ENCODE results near the gene NACC1. TPM values are rescaled to one million over a fixed set of nuclear protein-coding genes. Genes with fewer than 3 reads are reported as not detected.
A peak's percentile ranks its signal among the peaks of the same experiment; 100 is the strongest.
"Not testable (repeated sequence)": the region's sequence is repeated elsewhere in the genome, so short reads cannot be mapped to it uniquely, and the experiment has no call there.

NACC1 gene
- total RNA-seq, 2 experiments from 2014 or later = 74.5 to 82.2 TPM

DNA sequence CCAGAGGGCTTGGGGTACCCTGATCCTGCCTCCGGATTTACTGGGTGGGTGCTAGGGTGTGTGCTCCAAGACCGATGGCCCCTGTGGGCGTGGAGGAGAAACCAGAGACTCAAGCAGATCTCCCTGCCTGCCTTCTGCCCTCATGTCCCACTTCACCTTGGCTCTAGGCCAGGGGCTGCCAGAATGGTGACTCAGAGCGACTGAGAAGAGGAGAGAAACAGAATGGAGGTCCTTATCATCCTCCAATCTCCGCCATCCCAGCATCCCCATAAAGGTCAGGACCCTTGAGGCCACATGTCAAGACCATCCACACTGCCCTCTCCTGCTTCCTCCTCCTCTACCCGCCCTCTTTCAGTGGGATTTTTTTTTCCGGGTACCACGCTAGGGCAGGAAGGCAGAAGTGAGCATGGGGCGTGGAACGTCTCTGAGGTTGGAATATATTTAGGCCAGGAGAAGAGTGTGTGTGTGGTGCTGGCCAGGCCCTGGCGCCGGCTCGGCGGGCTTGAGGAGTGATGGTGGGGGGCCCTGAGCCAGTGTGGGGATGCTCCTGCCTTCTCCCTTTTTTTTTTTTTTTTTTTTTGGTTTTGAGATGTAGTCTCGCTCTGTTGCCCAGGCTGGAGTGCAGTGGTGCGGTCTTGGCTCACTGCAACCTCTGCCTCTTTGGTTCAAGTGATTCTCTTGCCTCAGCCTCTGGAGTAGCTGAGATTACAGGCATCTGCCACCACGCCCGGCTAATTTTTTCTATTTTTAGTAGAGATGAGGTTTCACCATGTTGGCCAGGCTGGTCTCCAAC lies 54.5 kb downstream of the NACC1 start:
- CTCF ChIA-PET = interaction anchor here (0.7 to 2.0 kb wide), 3 partner anchors 23 to 105 kb away, joined by 3 to 6 read pairs (median 3); no protein-coding TSS in a partner anchor
- peak; percentile 71 for DNase-seq
- Mint-ChIP-seq H3K27me3 (no peaks in the 10 kb centered on the region), H3K27ac (peak overlapping the region; percentile 90), H3K36me3 (ENCODE audit: low read depth) (peaks cover 14% of the 10 kb centered on the region), H3K4me3 (peak overlapping the region; percentile 78), H3K4me1 (peaks cover 59% of the 10 kb centered on the region), H3K9me3 (no peaks in the 10 kb centered on the region)
- POLR2A ChIA-PET = interaction anchor here (1.6 to 2.1 kb wide), 3 partner anchors 9 to 20 kb away, joined by 10 to 14 read pairs (median 10); no protein-coding TSS in a partner anchor

DNA sequence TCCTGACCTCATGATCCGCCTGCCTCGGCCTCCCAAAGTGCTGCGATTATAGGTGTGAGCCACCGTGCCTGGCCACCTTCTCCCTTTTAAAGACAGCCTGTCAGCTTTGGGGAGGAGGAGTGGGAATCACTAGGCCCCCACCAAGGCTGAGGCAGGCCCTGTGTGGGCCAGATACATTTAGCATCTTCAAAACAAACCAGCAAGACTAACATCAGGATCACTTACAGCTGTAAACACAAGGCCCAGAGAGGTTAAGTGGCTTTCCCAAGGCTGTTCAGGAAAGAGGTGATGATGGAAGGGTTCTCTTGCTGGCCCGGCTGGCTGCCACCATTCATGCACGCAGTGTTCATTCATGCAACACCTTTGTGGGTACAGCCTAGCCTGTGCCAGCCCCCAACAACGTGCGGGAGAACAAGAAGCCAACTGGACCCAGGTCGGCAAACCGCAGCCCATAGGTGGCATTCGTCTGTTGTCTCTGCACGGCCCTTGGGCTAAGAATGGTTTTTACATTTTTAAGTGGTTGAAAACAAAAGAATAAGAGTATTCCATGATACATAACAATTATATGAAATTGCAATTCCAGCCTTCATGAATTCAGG lies 55.2 kb downstream of the NACC1 start:
- Mint-ChIP-seq H3K4me3 (peak overlapping the region; percentile 78), H3K27me3 (no peaks in the 10 kb centered on the region), H3K36me3 (ENCODE audit: low read depth) (peaks cover 14% of the 10 kb centered on the region), H3K4me1 (peaks cover 53% of the 10 kb centered on the region), H3K9me3 (no peaks in the 10 kb centered on the region), H3K27ac (peak overlapping the region; percentile 90)
- ChIA-PET CTCF (interaction anchor here (1.1 to 2.0 kb wide), 2 partner anchors 22 to 91 kb away, joined by 3 to 6 read pairs; no protein-coding TSS in a partner anchor), POLR2A (interaction anchor here (1.6 to 2.1 kb wide), 3 partner anchors 10 to 21 kb away, joined by 10 to 14 read pairs (median 10); no protein-coding TSS in a partner anchor)
- no peak for DNase-seq

DNA sequence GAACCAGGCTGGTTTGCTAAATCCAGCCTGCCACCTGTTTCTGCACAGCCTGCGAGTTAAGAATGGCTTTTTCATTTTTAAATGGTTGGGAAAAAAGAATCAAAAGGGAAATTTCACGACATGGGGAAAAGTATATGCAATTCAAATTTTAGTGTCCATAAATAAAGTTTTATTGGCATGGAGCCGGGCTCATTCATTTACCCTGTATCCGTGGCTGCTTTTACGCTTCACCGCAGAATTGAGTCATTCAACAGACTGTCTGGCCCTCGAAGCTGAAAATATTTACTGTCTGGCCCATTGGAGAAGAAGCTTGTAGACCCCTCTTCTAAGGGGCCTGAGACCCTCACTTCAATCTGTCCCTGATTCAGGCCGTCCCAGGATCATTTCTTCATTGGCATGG lies 58.3 kb downstream of the NACC1 start:
- H3K27ac Mint-ChIP-seq = no peak overlapping the region
- no peaks in the 10 kb centered on the region for H3K9me3 Mint-ChIP-seq
- DNase-seq = no peak
- ChIA-PET CTCF (interaction anchor here (1.7 kb wide), 1 partner anchor 24 kb away, joined by 3 read pairs; no protein-coding TSS in a partner anchor), POLR2A (interaction anchor here (1.4 to 2.8 kb wide), 4 partner anchors 9 to 24 kb away, joined by 4 to 14 read pairs (median 6); no protein-coding TSS in a partner anchor)
- H3K36me3 Mint-ChIP-seq (ENCODE audit: low read depth) = peaks cover 10% of the 10 kb centered on the region
- H3K4me3 Mint-ChIP-seq = no peak overlapping the region
- no peaks in the 10 kb centered on the region for H3K27me3 Mint-ChIP-seq
- peaks cover 33% of the 10 kb centered on the region for H3K4me1 Mint-ChIP-seq

DNA sequence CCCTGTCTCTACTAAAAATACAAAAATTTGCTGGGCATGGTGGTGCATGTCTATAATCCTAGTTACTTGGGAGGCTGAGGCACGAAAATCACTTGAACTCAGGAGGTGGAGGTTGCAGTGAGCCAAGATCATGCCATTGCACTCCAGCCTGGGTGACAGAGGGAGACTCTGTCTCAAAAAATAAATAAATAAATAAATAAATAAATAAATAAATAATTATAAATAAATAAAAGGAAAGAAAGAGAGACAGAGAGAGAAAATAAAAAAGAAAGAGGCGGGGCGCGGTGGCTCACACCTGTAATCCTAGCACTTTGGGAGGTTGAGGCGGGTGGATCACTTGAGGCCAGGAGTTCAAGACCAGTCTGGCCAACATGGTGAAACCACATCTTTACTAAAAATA lies 59.5 kb downstream of the NACC1 start:
- H3K27ac Mint-ChIP-seq; H3K27me3 Mint-ChIP-seq; H3K9me3 Mint-ChIP-seq; H3K36me3 Mint-ChIP-seq (ENCODE audit: low read depth); H3K4me3 Mint-ChIP-seq; DNase-seq: not testable (repeated sequence)
- ChIA-PET POLR2A (interaction anchor here (0.7 to 2.8 kb wide), 4 partner anchors 8 to 283 kb away, joined by 3 to 14 read pairs (median 4); no protein-coding TSS in a partner anchor), CTCF (interaction anchor here (0.7 to 1.0 kb wide), 2 partner anchors 10 to 99 kb away, joined by 3 to 6 read pairs; no protein-coding TSS in a partner anchor)
- H3K4me1 Mint-ChIP-seq = peaks cover 28% of the 10 kb centered on the region

DNA sequence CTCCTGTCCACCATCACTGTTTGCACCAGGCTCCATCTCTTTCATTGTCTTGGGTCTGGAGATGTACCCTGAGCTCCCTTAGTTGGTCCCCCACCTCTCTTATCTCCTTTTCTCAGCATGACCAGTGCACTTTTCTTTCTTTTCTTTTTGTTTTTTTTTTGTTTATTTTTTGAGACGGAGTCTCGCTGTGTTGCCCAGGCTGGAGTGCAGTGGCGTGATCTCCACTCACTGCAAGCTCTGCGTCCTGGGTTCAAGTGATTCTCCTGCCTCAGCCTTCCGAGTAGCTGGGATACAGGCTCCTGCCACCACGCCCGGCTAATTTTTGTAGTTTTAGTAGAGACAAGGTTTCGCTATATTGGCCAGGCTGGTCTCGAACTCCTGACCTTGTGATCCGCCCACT lies 60.2 kb downstream of the NACC1 start:
- not testable (repeated sequence) for H3K27ac Mint-ChIP-seq; DNase-seq; H3K4me3 Mint-ChIP-seq; H3K36me3 Mint-ChIP-seq (ENCODE audit: low read depth); H3K27me3 Mint-ChIP-seq; H3K9me3 Mint-ChIP-seq
- ChIA-PET POLR2A (interaction anchor here (1.0 to 1.2 kb wide), 2 partner anchors 9 to 10 kb away, joined by 3 to 4 read pairs; no protein-coding TSS in a partner anchor), CTCF (interaction anchor here (0.6 to 0.7 kb wide), 2 partner anchors 98 to 110 kb away, joined by 3 read pairs; no protein-coding TSS in a partner anchor)
- peaks cover 21% of the 10 kb centered on the region for H3K4me1 Mint-ChIP-seq

DNA sequence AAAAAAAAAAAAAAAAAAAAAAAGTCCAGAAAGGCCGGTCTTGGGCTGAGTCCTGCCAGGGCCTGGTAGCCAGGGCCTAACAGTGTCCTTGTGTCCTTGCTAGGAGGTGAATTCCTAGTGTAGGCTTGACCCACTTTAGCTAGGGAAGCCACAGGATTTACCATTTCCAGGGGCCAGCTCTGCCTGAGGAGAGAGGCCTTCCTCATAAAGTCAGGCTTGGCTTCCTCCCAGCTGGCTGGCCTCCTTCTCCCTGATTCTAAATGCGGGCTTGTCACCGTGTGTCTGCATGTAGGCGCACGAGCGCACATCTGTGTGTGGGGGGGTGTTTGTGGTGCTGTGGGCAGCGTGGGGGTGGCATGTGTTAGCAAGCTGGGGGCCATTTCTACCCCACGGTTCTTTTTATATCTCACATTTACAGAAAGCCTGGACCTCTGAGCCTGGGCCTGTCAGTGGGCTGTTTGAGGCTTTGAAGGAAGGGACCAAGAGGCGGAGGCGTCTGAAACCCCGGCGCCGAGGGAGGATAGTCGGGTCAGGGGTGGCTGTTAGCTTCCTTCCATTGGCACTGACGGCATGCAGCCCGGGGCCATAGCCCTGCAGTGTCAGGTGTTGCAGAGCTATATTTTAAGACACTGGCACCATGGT lies 63.8 kb downstream of the NACC1 start:
- Mint-ChIP-seq H3K9me3 (no peaks in the 10 kb centered on the region), H3K4me3 (no peak overlapping the region), H3K27ac (peak overlapping the region; percentile 34), H3K4me1 (peaks cover 21% of the 10 kb centered on the region), H3K36me3 (ENCODE audit: low read depth) (no peaks in the 10 kb centered on the region), H3K27me3 (no peaks in the 10 kb centered on the region)
- ChIA-PET POLR2A (interaction anchor here (0.8 to 6.0 kb wide), 8 partner anchors 12 to 77 kb away, joined by 3 to 32 read pairs (median 6); partner anchors contain the start of genes IER2 and STX10), CTCF (interaction anchor here (0.5 to 3.2 kb wide), 9 partner anchors 11 to 611 kb away, joined by 3 to 21 read pairs (median 3); no protein-coding TSS in a partner anchor)
- peak; percentile 20 for DNase-seq

DNA sequence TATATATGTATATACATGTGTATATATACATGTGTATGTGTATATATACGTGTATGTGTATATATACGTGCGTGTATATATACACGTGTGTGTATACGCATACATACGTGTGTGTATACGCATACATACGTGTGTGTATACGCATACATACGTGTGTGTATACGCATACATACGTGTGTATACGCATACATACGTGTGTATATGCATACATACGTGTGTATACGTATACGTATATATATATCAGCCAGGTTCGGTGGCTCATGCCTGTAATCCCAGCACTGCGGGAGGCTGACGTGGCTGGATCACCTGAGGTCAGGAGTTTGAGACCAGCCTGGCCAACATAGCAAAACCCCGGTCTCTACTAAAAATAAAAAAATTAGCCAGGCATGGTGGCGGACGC lies 66.9 kb downstream of the NACC1 start:
- DNase-seq; H3K4me3 Mint-ChIP-seq; H3K9me3 Mint-ChIP-seq; H3K36me3 Mint-ChIP-seq (ENCODE audit: low read depth); H3K27me3 Mint-ChIP-seq; CTCF ChIA-PET; H3K27ac Mint-ChIP-seq: not testable (repeated sequence)
- peaks cover 31% of the 10 kb centered on the region for H3K4me1 Mint-ChIP-seq
- POLR2A ChIA-PET = interaction anchor here (4.7 to 6.0 kb wide), 2 partner anchors 30 to 32 kb away, joined by 25 to 32 read pairs; no protein-coding TSS in a partner anchor

DNA sequence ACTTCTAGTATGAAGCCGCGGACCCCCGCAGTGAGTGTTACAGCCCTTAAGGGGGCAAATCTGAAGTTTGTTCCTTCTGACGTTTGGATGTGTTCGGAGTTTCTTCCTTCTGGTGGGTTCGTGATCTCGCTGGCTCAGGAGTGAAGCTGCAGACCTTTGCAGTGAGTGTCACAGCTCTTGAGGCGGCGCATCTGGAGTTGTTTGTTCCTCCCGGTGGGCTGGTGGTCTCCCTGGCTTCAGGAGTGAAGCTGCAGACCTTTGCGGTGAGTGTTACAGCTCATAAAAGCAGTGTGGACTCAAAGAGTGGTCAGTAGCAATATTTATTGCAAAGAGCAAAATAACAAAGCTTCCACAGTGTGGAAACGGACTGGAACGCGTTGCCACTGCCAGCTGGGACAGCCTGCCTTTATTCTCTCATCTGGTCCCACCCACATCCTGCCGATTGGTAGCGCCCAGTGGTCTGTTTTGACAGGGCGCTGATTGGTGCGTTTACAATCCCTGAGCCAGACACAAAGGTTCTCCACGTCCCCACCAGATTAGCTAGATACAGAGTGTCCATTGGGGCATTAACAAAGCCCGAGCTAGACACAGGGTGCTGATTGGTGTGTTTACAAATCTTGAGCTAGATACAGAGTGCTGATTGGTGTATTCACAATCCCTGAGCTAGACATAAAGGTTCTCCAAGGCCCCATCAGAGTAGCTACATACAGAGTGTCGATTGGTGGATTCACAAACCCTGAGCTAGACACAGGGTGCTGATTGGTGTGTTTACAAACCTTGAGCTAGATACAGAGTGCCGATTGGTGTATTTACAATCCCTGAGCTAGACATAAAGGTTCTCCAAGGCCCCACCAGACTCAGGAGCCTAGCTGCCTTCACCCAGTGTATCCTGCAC lies 67.9 kb downstream of the NACC1 start:
- not testable (repeated sequence) for H3K36me3 Mint-ChIP-seq (ENCODE audit: low read depth); H3K4me3 Mint-ChIP-seq; H3K27me3 Mint-ChIP-seq; DNase-seq; H3K27ac Mint-ChIP-seq; H3K9me3 Mint-ChIP-seq
- POLR2A ChIA-PET = interaction anchor here (1.1 to 6.0 kb wide), 3 partner anchors 9 to 33 kb away, joined by 3 to 32 read pairs (median 4); no protein-coding TSS in a partner anchor
- H3K4me1 Mint-ChIP-seq = peaks cover 27% of the 10 kb centered on the region
- CTCF ChIA-PET = interaction anchor here (0.6 to 1.7 kb wide), 3 partner anchors 9 to 118 kb away, joined by 3 to 13 read pairs (median 7); no protein-coding TSS in a partner anchor

DNA sequence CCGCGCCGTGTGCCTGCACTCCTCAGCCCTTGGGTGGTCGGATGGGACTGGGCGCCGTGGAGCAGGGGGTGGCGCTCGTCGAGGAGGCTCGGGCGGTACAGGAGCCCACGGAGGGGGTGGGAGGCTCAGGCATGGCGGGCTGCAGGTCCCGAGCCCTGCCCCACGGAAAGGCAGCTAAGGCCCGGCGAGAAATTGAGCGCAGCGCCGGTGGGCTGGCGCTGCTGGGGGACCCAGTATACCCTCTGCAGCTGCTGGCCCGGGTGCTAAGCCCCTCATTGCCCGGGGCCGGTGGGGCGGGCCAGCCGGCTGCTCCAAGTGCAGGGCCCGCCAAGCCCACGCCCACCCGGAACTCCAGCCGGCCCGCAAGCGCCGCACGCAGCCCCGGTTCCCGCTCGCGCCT lies 68.6 kb downstream of the NACC1 start:
- CTCF ChIA-PET = interaction anchor here (1.2 to 1.7 kb wide), 2 partner anchors 8 to 82 kb away, joined by 3 to 13 read pairs; no protein-coding TSS in a partner anchor
- POLR2A ChIA-PET = interaction anchor here (1.5 to 6.0 kb wide), 2 partner anchors 16 to 34 kb away, joined by 4 to 32 read pairs; no protein-coding TSS in a partner anchor
- H3K4me3 Mint-ChIP-seq; DNase-seq; H3K36me3 Mint-ChIP-seq (ENCODE audit: low read depth); H3K9me3 Mint-ChIP-seq; H3K27me3 Mint-ChIP-seq; H3K27ac Mint-ChIP-seq: not testable (repeated sequence)
- H3K4me1 Mint-ChIP-seq = peaks cover 32% of the 10 kb centered on the region

DNA sequence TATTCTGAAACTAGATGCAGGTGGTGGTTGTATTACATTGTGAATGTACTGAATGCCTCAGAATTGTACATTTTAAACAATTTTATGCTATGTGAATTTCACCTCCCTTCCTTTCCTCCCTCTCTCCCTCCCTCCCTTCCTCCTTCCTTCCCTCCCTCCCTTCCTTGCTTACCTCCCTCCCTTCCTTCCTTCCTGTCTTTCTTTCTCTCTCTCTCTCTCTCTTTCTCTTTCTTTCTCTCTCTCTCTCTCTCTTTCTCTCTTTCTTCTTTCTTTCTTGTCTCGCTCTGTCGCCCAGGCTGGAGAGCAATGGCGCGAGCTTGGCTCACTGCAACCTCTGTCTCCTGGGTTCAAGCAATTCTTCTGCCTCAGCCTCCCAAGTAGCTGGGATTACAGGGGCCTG lies 69.4 kb downstream of the NACC1 start:
- Mint-ChIP-seq H3K27ac (peak overlapping the region; percentile 29), H3K27me3 (no peaks in the 10 kb centered on the region), H3K4me3 (no peak overlapping the region), H3K36me3 (ENCODE audit: low read depth) (no peaks in the 10 kb centered on the region), H3K4me1 (peaks cover 27% of the 10 kb centered on the region), H3K9me3 (no peaks in the 10 kb centered on the region)
- POLR2A ChIA-PET = interaction anchor here (0.8 to 1.5 kb wide), 2 partner anchors 17 to 30 kb away, joined by 3 to 4 read pairs; no protein-coding TSS in a partner anchor
- DNase-seq = no peak
- CTCF ChIA-PET = no interaction called here

DNA sequence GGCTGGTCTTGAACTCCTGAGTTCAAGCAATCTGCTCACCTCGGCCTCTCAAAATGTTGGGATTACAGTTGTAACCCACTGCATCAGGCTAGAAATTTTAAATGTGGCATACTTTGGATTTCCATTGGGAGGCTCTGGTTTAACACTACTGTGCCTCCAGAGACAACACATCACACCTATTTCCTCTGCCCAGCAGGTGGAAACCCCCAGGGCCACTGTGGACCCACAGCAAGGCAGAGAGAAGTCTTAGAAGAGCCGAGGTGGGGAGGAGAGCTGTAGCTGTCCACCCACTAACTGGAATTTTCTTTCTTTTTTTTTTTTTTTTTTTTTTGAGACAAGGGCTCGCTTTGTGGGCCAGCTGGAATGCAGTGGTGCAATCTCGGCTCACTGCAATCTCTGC lies 71.5 kb downstream of the NACC1 start:
- H3K4me1 Mint-ChIP-seq = peaks cover 36% of the 10 kb centered on the region
- no peaks in the 10 kb centered on the region for H3K36me3 Mint-ChIP-seq (ENCODE audit: low read depth)
- CTCF ChIA-PET = interaction anchor here (0.6 to 1.7 kb wide), 4 partner anchors 10 to 956 kb away, joined by 3 to 7 read pairs (median 4); no protein-coding TSS in a partner anchor
- no peak overlapping the region for H3K4me3 Mint-ChIP-seq
- no peaks in the 10 kb centered on the region for H3K27me3 Mint-ChIP-seq
- POLR2A ChIA-PET = interaction anchor here (1.0 to 2.7 kb wide), 4 partner anchors 21 to 35 kb away, joined by 5 to 9 read pairs (median 6); no protein-coding TSS in a partner anchor
- H3K9me3 Mint-ChIP-seq = no peaks in the 10 kb centered on the region
- no peak for DNase-seq
- no peak overlapping the region for H3K27ac Mint-ChIP-seq

Measured in activated CD4-positive, alpha-beta memory T cell treated with anti-CD3 and anti-CD28 coated beads, Interleukin-2, amount 10 ng/mL, durations not matched to agents 7 days and 5 days (primary cell).